Measurements from ENCODE around the gene BCL3. TPM values are rescaled to one million over a fixed set of nuclear protein-coding genes. Genes with fewer than 3 reads are reported as not detected.
A peak's percentile ranks its signal among the peaks of the same experiment; 100 is the strongest.

BCL3 gene
- total and polyA plus RNA-seq, 2 experiments from 2014 or later: 11.3 to 24.6 TPM

- peak overlapping the region; percentile 8 for H3K4me2 ChIP-seq (ENCODE audit: unreplicated experiment)
- 38 to 51% methylated on average over 6 of the region's 6 CpGs for WGBS, 2 experiments (ENCODE audit: low coverage in 1 of 2, low lambda C conversion rate in 2 of 2, missing lambda C conversion rate in 2 of 2)
- H3K79me2 ChIP-seq (ENCODE audit: insufficient read depth): no peaks in the 10 kb centered on the region
- H3K4me1 ChIP-seq (ENCODE audit: insufficient read depth): peaks cover 64% of the 10 kb centered on the region
- no peaks in the 10 kb centered on the region for H3K36me3 ChIP-seq (ENCODE audit: low read depth)
- H3F3A ChIP-seq (ENCODE audit: insufficient read depth): peaks cover 33% of the 10 kb centered on the region
- DNase-seq: peak; percentile 53
- no peak for TF ChIP-seq EZH2 (IDR thresholded peaks at IDR 0.05; ENCODE audit: insufficient read depth, poor library complexity, severe bottlenecking)
- no peak overlapping the region for H3K4me3 ChIP-seq
- no peaks in the 10 kb centered on the region for H3K9me2 ChIP-seq (ENCODE audit: insufficient read depth)
- peak overlapping the region; percentile 66 for H3K27ac ChIP-seq
- peak overlapping the region; percentile 48 for H3K9ac ChIP-seq
- no peak overlapping the region for H2AFZ ChIP-seq
- in situ Hi-C loops (cut with MboI): no loop called here
- H3K27me3 ChIP-seq (replicated peaks; ENCODE audit: insufficient read depth): no peaks in the 10 kb centered on the region
- no peaks in the 10 kb centered on the region for H4K20me1 ChIP-seq (ENCODE audit: insufficient read depth)
- no peaks in the 10 kb centered on the region for H3K9me3 ChIP-seq (ENCODE audit: low read depth)
Measured at GRCh38 chr19:44741258-44741731, 7.2 kb upstream of the BCL3 start.

- peak overlapping the region; percentile 39 for H3K4me3 ChIP-seq
- TF ChIP-seq EZH2 (IDR thresholded peaks at IDR 0.05; ENCODE audit: insufficient read depth, poor library complexity, severe bottlenecking): no peak
- TF ChIP-seq EZH2phosphoT487 (IDR thresholded peaks at IDR 0.05; ENCODE audit: insufficient read depth, low read depth): no peak
- 0 to 1% methylated on average over 12 to 13 of the region's 13 CpGs for WGBS, 2 experiments (ENCODE audit: low coverage in 1 of 2, low lambda C conversion rate in 2 of 2, missing lambda C conversion rate in 2 of 2)
- H4K20me1 ChIP-seq (ENCODE audit: insufficient read depth): no peaks in the 10 kb centered on the region
- peak overlapping the region; percentile 93 for H3K27ac ChIP-seq
- peaks cover 30% of the 10 kb centered on the region for H3F3A ChIP-seq (ENCODE audit: insufficient read depth)
- H3K9ac ChIP-seq: peak overlapping the region; percentile 80
- H2AFZ ChIP-seq: no peak overlapping the region
- peak; percentile 98 for DNase-seq
- no peaks in the 10 kb centered on the region for H3K36me3 ChIP-seq (ENCODE audit: low read depth)
- no peaks in the 10 kb centered on the region for H3K27me3 ChIP-seq (replicated peaks; ENCODE audit: insufficient read depth)
- peaks cover 62% of the 10 kb centered on the region for H3K4me1 ChIP-seq (ENCODE audit: insufficient read depth)
- no peaks in the 10 kb centered on the region for H3K9me2 ChIP-seq (ENCODE audit: insufficient read depth)
- no peaks in the 10 kb centered on the region for H3K9me3 ChIP-seq (ENCODE audit: low read depth)
- H3K79me2 ChIP-seq (ENCODE audit: insufficient read depth): no peaks in the 10 kb centered on the region
- in situ Hi-C loops (cut with MboI): no loop called here
- peak overlapping the region; percentile 56 for H3K4me2 ChIP-seq (ENCODE audit: unreplicated experiment)
Measured at GRCh38 chr19:44741841-44742329, 6.6 kb upstream of the BCL3 start.

- Histone ChIP-seq H3K9me2 (ENCODE audit: insufficient read depth) (no peaks in the 10 kb centered on the region), H4K20me1 (ENCODE audit: insufficient read depth) (no peaks in the 10 kb centered on the region), H3K4me3 (peak overlapping the region; percentile 39), H3K4me1 (ENCODE audit: insufficient read depth) (peaks cover 59% of the 10 kb centered on the region), H3K9ac (peak overlapping the region; percentile 80), H3K9me3 (ENCODE audit: low read depth) (no peaks in the 10 kb centered on the region), H3K4me2 (ENCODE audit: unreplicated experiment) (peak overlapping the region; percentile 56), H3K36me3 (ENCODE audit: low read depth) (no peaks in the 10 kb centered on the region), H3K27ac (peak overlapping the region; percentile 93), H2AFZ (no peak overlapping the region), H3F3A (ENCODE audit: insufficient read depth) (peaks cover 26% of the 10 kb centered on the region), H3K79me2 (ENCODE audit: insufficient read depth) (no peaks in the 10 kb centered on the region), H3K27me3 (replicated peaks; ENCODE audit: insufficient read depth) (no peaks in the 10 kb centered on the region)
- DNase-seq: peak; percentile 68
- no peak for TF ChIP-seq EZH2phosphoT487 (IDR thresholded peaks at IDR 0.05; ENCODE audit: insufficient read depth, low read depth)
- no peak for TF ChIP-seq EZH2 (IDR thresholded peaks at IDR 0.05; ENCODE audit: insufficient read depth, poor library complexity, severe bottlenecking)
- WGBS, 2 experiments (ENCODE audit: low coverage in 1 of 2, low lambda C conversion rate in 2 of 2, missing lambda C conversion rate in 2 of 2): 15 to 21% methylated on average over 20 of the region's 20 CpGs
- in situ Hi-C loops (cut with MboI): no loop called here
Measured at GRCh38 chr19:44742330-44743061, 6.0 kb upstream of the BCL3 start.

GRCh38 chr19:44744871-44745332, 3.6 kb upstream of the BCL3 start:
- peak overlapping the region; percentile 83 for H3K27ac ChIP-seq
- no peaks in the 10 kb centered on the region for H3K27me3 ChIP-seq (replicated peaks; ENCODE audit: insufficient read depth)
- no peak overlapping the region; the same call in 1 of the 2 replicates for H3K4me3 ChIP-seq
- H2AFZ ChIP-seq: 0 out of 2 replicates have a peak overlapping the region, but pooled peaks have one; percentile 34
- peak overlapping the region; percentile 59 for H3K4me2 ChIP-seq (ENCODE audit: unreplicated experiment)
- no peaks in the 10 kb centered on the region for H4K20me1 ChIP-seq (ENCODE audit: insufficient read depth)
- peak overlapping the region; percentile 74 for H3K9ac ChIP-seq
- no peaks in the 10 kb centered on the region for H3K9me2 ChIP-seq (ENCODE audit: insufficient read depth)
- TF ChIP-seq EZH2phosphoT487 (IDR thresholded peaks at IDR 0.05; ENCODE audit: insufficient read depth, low read depth) (no peak), EZH2 (IDR thresholded peaks at IDR 0.05; ENCODE audit: insufficient read depth, poor library complexity, severe bottlenecking) (no peak)
- H3K9me3 ChIP-seq (ENCODE audit: low read depth): no peaks in the 10 kb centered on the region
- H3K4me1 ChIP-seq (ENCODE audit: insufficient read depth): peaks cover 38% of the 10 kb centered on the region
- in situ Hi-C loops (cut with MboI): no loop called here
- peaks cover 18% of the 10 kb centered on the region for H3F3A ChIP-seq (ENCODE audit: insufficient read depth)
- no peaks in the 10 kb centered on the region for H3K36me3 ChIP-seq (ENCODE audit: low read depth)
- H3K79me2 ChIP-seq (ENCODE audit: insufficient read depth): peaks cover 12% of the 10 kb centered on the region
- WGBS, 2 experiments (ENCODE audit: low coverage in 1 of 2, low lambda C conversion rate in 2 of 2, missing lambda C conversion rate in 2 of 2): 49 to 51% methylated on average over 3 of the region's 3 CpGs
- DNase-seq: peak; percentile 55

All from GM23248 (cell line).